Measurements from ENCODE around the gene AP1G1. TPM values are rescaled to one million over a fixed set of nuclear protein-coding genes. Genes with fewer than 3 reads are reported as not detected.

Gene AP1G1
- total RNA-seq, 2 experiments from 2014 or later = 56.4 to 59.3 TPM

DNA sequence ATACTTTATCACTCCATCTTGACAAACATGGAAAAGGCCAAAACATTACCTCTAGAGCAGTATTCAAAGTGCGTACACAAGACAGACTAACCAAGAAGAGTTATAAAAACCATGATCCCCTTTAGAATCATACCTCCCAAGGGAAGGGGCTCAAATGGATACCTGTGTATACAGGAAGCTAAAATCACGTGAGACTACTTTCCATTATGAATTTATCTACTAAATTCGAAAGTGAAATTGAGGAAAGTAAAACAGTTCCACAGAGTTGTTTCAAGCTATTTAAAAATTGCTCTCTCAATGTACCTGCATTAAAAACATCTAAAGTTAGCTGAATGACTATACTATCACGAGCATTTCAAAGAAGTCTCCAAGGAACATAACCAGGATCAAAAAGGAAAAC, 32.7 kb downstream of the AP1G1 start:
- H3K9me3 Mint-ChIP-seq = no peaks in the 10 kb centered on the region
- H3K4me3 Mint-ChIP-seq = no peak overlapping the region
- H3K4me1 Mint-ChIP-seq (ENCODE audit: low read depth) = peaks cover 31% of the 10 kb centered on the region
- H3K27ac Mint-ChIP-seq = peak overlapping the region; percentile 67
- peaks cover 12% of the 10 kb centered on the region for H3K36me3 Mint-ChIP-seq (ENCODE audit: low read depth)
- DNase-seq = no peak
- H3K27me3 Mint-ChIP-seq (ENCODE audit: low read depth) = no peaks in the 10 kb centered on the region
- intact Hi-C loops (cut with micrococcal nuclease) = loop anchor here (1.0 kb wide), 1 partner anchor 22 kb away; no protein-coding TSS in a partner anchor
- CTCF ChIA-PET = no interaction called here

DNA sequence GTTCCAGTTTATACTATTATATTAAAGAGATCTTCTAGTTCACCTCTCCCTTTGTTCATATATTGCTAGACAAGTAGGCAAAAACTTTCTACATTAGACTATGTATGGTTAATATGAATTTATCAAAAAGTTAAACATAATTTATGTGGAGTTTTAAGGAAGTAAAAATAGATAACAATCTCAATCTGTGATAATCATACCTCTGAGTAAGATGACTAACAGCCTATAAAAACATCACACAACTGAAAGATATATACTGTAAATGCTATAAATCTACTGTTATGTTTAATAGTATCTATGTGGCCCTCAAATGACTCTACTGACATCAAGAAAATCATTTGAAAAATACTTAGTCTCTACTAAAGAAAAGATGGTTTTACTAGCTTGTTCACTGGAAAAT, 37.1 kb downstream of the AP1G1 start:
- peaks cover 20% of the 10 kb centered on the region for H3K36me3 Mint-ChIP-seq (ENCODE audit: low read depth)
- H3K4me1 Mint-ChIP-seq (ENCODE audit: low read depth) = peaks cover 23% of the 10 kb centered on the region
- CTCF ChIA-PET = interaction anchor here (0.6 kb wide), 1 partner anchor 36 kb away, joined by 3 read pairs; no protein-coding TSS in a partner anchor
- no peaks in the 10 kb centered on the region for H3K9me3 Mint-ChIP-seq
- no peak overlapping the region for H3K4me3 Mint-ChIP-seq
- DNase-seq = no peak
- intact Hi-C loops (cut with micrococcal nuclease) = no loop called here
- no peaks in the 10 kb centered on the region for H3K27me3 Mint-ChIP-seq (ENCODE audit: low read depth)
- no peak overlapping the region for H3K27ac Mint-ChIP-seq

DNA sequence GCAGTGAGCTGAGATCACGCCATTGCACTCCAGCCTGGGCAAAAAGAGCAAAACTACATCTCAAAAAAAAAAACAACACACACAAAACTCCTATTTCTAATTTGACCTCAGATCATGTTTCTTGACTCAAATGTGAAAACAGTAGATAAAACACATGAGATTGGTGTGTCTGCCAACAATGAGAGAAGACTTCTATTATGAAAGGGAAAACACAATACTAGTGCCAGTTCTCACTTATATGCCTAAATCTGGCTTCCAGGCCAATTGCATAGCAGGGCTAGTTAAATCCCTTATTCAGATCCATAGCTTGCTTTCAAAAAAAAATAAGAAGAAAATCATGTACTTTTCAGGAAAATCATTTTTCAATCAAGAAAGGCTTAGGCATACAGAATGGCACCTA, 39.4 kb downstream of the AP1G1 start:
- CTCF ChIA-PET = no interaction called here

DNA sequence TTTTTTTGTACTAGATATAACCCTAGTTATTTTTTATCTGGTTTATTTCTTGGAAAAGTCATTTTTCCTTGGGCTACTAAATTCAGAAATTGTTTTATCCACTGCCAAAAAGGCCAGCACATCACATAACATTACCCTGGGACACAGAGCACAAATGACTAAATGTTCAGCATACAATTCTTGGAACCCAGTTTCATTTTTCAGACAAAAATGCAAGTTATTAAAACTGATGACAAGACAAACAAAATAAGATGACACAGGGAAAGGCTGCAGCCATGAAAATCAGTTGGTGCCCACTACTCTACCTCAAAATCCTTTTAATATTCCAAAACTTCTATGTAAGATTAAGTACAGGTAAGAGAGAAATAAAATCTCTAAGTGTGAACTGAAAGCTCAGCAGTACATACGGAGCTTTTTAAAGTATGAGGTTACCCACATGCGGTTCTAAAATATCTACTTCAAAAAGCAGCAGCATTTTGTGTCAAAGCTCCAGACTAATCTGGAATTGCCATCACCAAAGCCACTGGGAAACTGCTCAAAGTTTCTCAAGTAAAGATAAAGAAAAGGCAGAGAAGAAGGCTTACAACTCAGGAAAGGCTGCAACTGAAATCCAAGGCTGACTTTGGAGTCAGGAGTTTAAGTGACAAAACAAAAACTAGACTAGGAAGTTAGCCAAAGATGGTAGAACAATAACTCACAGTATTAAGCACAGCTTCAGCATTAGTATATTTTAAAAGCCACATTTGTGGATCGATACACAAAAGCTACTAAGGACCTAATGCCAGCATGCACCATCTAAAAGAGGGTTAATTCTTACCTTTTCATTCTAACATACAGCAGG, 41.4 kb downstream of the AP1G1 start:
- Mint-ChIP-seq H3K27me3 (ENCODE audit: low read depth) (no peaks in the 10 kb centered on the region), H3K36me3 (ENCODE audit: low read depth) (peaks cover 28% of the 10 kb centered on the region), H3K4me1 (ENCODE audit: low read depth) (peaks cover 13% of the 10 kb centered on the region), H3K9me3 (no peaks in the 10 kb centered on the region), H3K27ac (peak overlapping the region; percentile 24), H3K4me3 (no peak overlapping the region)
- intact Hi-C loops (cut with micrococcal nuclease) = no loop called here
- no peak for DNase-seq
- CTCF ChIA-PET = interaction anchor here (0.5 to 1.3 kb wide), 2 partner anchors 116 to 288 kb away, joined by 3 to 4 read pairs; no protein-coding TSS in a partner anchor

More for the DNA sequence above, 39.4 kb downstream of the AP1G1 start:
- no peak overlapping the region for H3K27ac Mint-ChIP-seq
- H3K27me3 Mint-ChIP-seq (ENCODE audit: low read depth) = no peaks in the 10 kb centered on the region
- DNase-seq = no peak
- H3K4me3 Mint-ChIP-seq = no peak overlapping the region
- H3K36me3 Mint-ChIP-seq (ENCODE audit: low read depth) = peaks cover 22% of the 10 kb centered on the region
- H3K9me3 Mint-ChIP-seq = no peaks in the 10 kb centered on the region
- intact Hi-C loops (cut with micrococcal nuclease) = no loop called here
- peaks cover 13% of the 10 kb centered on the region for H3K4me1 Mint-ChIP-seq (ENCODE audit: low read depth)

DNA sequence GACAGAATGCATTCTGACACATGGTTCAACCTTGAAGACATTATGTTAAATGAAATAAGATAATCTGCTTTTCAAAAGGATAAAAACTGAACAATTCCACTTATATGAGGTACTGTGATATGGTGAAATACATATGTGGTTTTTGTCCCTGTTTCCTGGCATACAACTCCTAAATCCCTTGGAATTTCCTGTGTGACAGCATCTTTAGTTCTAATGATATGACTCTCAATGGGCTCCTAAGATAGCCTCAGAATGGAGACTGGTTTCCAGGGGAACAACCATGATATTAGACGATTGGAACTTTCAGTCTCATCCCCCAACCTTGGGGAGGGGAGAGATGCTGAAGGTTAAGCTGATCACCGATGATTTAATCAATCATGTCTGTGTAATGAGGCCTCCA, 46.4 kb downstream of the AP1G1 start:
- CTCF ChIA-PET = interaction anchor here (0.6 kb wide), 1 partner anchor 107 kb away, joined by 3 read pairs; no protein-coding TSS in a partner anchor
- Mint-ChIP-seq H3K27me3 (ENCODE audit: low read depth) (no peaks in the 10 kb centered on the region), H3K27ac (no peak overlapping the region), H3K4me3 (no peak overlapping the region), H3K4me1 (ENCODE audit: low read depth) (peaks cover 9% of the 10 kb centered on the region), H3K9me3 (no peaks in the 10 kb centered on the region), H3K36me3 (ENCODE audit: low read depth) (peaks cover 24% of the 10 kb centered on the region)
- no peak for DNase-seq
- intact Hi-C loops (cut with micrococcal nuclease) = no loop called here

DNA sequence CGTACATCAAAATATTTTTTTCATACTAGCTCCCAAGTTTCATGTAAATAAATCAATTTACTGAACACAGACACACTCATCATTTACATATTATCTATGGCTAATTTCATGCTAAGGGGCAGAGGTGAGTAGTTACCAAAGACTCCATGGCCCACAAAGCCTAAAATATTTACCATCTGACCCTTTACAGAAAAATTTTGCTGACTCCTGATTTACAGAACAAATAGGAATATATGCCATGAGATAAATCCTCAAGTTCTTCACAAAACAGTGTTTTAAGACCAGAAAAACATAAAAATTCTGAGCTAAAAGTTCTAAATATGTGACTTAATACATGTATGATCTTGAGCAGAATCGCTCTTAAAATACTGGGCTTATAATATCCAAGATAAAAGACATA, 47.5 kb downstream of the AP1G1 start:
- Mint-ChIP-seq H3K4me1 (ENCODE audit: low read depth) (peaks cover 3% of the 10 kb centered on the region), H3K27me3 (ENCODE audit: low read depth) (no peaks in the 10 kb centered on the region), H3K27ac (no peak overlapping the region), H3K36me3 (ENCODE audit: low read depth) (peaks cover 34% of the 10 kb centered on the region), H3K9me3 (no peaks in the 10 kb centered on the region), H3K4me3 (no peak overlapping the region)
- intact Hi-C loops (cut with micrococcal nuclease) = no loop called here
- no peak for DNase-seq
- CTCF ChIA-PET = interaction anchor here (1.7 kb wide), 1 partner anchor 200 kb away, joined by 8 read pairs; no protein-coding TSS in a partner anchor

DNA sequence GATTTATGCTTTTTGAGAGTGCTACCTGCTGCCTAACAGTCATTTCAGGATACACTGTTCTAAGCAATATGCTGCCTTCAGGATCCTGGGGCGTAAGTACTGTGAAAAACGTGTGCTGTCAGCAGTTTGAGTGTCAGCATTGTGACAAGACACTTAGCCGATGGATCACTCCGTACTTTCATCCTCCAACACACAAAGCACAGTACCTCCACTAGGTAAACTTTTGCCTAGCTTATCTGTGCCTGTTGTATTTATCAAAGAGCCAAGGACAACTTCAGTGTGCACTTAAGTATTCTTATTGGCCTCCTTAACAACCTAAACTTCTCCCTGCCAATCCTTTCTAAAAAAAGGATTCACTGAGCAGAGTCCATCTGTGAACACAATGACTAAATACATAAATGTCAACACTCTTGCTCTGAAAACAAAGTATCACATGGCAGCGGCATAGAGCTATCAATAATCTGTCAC, 50.3 kb downstream of the AP1G1 start:
- peaks cover 22% of the 10 kb centered on the region for H3K4me1 Mint-ChIP-seq (ENCODE audit: low read depth)
- no peak overlapping the region for H3K27ac Mint-ChIP-seq
- intact Hi-C loops (cut with micrococcal nuclease) = no loop called here
- H3K36me3 Mint-ChIP-seq (ENCODE audit: low read depth) = peaks cover 40% of the 10 kb centered on the region
- no peaks in the 10 kb centered on the region for H3K9me3 Mint-ChIP-seq
- no peak for DNase-seq
- no peaks in the 10 kb centered on the region for H3K27me3 Mint-ChIP-seq (ENCODE audit: low read depth)
- H3K4me3 Mint-ChIP-seq = no peak overlapping the region
- CTCF ChIA-PET = interaction anchor here (0.6 kb wide), 1 partner anchor 17 kb away, joined by 3 read pairs; no protein-coding TSS in a partner anchor

DNA sequence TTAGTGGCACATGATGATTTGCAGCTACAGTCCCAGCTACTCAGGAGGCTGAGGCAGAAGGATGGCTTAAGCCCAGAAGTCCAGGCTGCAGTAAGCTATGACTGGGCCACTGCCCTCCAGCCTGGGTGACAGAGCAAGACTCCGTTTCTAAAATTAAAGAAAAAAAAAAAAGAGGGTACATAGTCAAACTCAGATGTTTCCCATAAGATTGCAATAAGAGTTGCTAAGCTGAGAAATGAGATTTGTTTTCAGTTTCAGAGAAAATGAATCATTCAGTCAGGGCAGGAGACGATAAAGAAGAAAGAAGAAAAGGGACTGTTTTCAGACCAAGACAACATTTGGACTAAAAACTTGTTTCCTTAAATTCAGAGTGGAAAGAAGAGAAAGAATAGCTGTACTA, 54.0 kb downstream of the AP1G1 start:
- H3K4me3 Mint-ChIP-seq = no peak overlapping the region

DNA sequence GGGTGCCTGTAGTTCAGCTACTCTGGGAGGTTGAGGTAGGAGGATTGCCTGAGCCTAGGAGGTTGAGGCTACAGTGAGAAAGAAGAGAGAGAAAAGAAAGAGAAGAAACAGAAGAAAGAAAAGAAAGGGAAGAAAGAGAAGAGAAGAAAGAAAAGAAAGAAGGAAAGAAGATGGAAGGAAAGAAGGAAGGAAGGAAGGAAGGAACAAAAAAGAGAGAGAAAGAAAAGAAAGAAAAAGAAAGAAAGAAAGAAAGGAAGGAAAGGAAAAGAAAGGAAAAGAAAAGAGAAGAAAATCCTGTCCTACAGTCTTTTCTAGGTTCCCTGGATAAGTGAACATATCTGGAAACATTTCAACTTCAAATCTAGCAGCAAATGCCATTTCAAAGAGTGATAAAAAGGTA, 54.5 kb downstream of the AP1G1 start:
- no peak for DNase-seq
- H3K27ac Mint-ChIP-seq = peak overlapping the region; percentile 81
- peaks cover 23% of the 10 kb centered on the region for H3K4me1 Mint-ChIP-seq (ENCODE audit: low read depth)
- no peak overlapping the region for H3K4me3 Mint-ChIP-seq
- no peaks in the 10 kb centered on the region for H3K9me3 Mint-ChIP-seq
- CTCF ChIA-PET = interaction anchor here (0.5 to 1.6 kb wide), 3 partner anchors 36 to 209 kb away, joined by 3 to 6 read pairs (median 4); no protein-coding TSS in a partner anchor
- intact Hi-C loops (cut with micrococcal nuclease) = loop anchor here (1.0 to 2.0 kb wide), 4 partner anchors 21 to 129 kb away; no protein-coding TSS in a partner anchor
- H3K36me3 Mint-ChIP-seq (ENCODE audit: low read depth) = peaks cover 40% of the 10 kb centered on the region
- H3K27me3 Mint-ChIP-seq (ENCODE audit: low read depth) = no peaks in the 10 kb centered on the region

More for the DNA sequence above, 54.0 kb downstream of the AP1G1 start:
- Mint-ChIP-seq H3K4me1 (ENCODE audit: low read depth) (peaks cover 23% of the 10 kb centered on the region), H3K9me3 (no peaks in the 10 kb centered on the region), H3K27me3 (ENCODE audit: low read depth) (no peaks in the 10 kb centered on the region), H3K36me3 (ENCODE audit: low read depth) (peaks cover 40% of the 10 kb centered on the region), H3K27ac (peak overlapping the region; percentile 81)
- intact Hi-C loops (cut with micrococcal nuclease) = loop anchor here (1.0 to 2.0 kb wide), 4 partner anchors 21 to 128 kb away; no protein-coding TSS in a partner anchor
- CTCF ChIA-PET = interaction anchor here (0.6 to 1.6 kb wide), 3 partner anchors 21 to 210 kb away, joined by 3 to 6 read pairs (median 3); no protein-coding TSS in a partner anchor
- peak; percentile 10 for DNase-seq

DNA sequence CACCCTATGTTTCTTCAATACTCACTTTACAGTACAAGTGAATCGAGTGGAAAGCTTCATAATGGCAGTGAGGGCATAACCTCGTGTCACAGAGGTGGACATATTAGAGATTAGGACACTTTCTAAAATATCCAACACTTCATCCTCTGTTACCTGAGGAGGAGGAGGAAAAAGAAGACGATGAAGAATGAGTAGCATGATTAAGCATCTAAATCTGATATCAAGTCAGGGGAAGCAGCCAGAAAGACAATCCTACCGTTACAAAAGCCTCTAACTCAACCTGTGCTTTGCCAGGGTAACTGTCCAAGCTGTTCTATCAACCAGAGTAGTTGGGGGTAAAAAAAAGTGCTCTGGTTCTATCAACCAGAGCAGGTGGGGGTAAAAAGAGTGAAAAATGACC, 60.4 kb downstream of the AP1G1 start:
- H3K4me3 Mint-ChIP-seq = no peak overlapping the region
- H3K9me3 Mint-ChIP-seq = no peaks in the 10 kb centered on the region
- no peaks in the 10 kb centered on the region for H3K27me3 Mint-ChIP-seq (ENCODE audit: low read depth)
- CTCF ChIA-PET = interaction anchor here (0.6 kb wide), 1 partner anchor 71 kb away, joined by 3 read pairs; no protein-coding TSS in a partner anchor
- H3K27ac Mint-ChIP-seq = no peak overlapping the region
- H3K4me1 Mint-ChIP-seq (ENCODE audit: low read depth) = peaks cover 6% of the 10 kb centered on the region
- DNase-seq = no peak
- H3K36me3 Mint-ChIP-seq (ENCODE audit: low read depth) = peaks cover 30% of the 10 kb centered on the region
- intact Hi-C loops (cut with micrococcal nuclease) = no loop called here

DNA sequence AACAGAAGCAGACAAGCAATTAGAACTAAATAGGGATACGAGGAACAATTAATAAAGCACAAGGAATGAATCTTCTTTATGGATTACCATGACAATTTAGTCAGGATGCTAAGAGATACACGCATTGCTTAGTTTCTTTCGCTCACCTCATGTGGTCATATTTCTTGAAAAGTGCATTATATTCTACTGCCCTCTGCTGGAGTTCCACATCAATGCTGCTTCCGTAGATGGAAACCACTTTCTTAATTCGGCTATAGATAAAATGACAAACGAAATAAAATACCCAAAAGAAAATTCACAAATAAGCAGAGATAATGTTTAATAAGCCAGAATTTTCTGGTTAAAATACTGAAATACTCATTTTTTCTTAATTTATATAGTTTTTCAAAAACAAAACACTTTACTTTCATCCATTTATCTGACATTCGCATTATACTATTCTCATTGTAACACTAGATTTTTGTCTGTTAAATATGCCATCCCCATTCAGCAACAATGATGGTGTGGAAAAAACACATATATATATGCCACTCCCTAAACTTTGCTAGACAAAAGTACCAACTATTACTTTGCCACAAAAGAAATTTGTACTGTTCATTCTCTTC, 62.1 kb downstream of the AP1G1 start:
- peaks cover 5% of the 10 kb centered on the region for H3K4me1 Mint-ChIP-seq (ENCODE audit: low read depth)
- H3K27me3 Mint-ChIP-seq (ENCODE audit: low read depth) = no peaks in the 10 kb centered on the region
- H3K27ac Mint-ChIP-seq = no peak overlapping the region
- peaks cover 30% of the 10 kb centered on the region for H3K36me3 Mint-ChIP-seq (ENCODE audit: low read depth)
- no peaks in the 10 kb centered on the region for H3K9me3 Mint-ChIP-seq
- no peak overlapping the region for H3K4me3 Mint-ChIP-seq
- CTCF ChIA-PET = no interaction called here
- intact Hi-C loops (cut with micrococcal nuclease) = loop anchor here (1.0 to 2.0 kb wide), 4 partner anchors 22 to 215 kb away; partner anchors contain the start of gene PHLPP2
- DNase-seq = peak; percentile 49

DNA sequence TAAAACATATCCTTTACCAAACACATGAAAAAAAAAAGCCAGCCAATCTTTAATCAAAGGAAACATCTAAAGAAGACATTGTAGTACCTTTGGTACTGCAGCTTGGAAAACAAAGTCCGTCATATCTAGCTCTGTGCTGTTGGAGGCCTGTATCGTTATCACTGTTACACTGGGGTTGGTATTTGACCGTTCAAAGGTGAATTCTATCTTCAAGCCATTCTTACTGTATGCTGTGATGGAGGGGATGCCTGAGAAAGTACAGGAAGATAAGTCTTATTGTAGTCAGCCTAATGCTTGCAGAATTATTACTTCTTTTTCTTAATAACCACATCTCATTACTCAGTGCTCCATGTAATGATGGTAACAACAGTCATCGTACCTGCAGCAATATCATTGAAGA, 69.8 kb downstream of the AP1G1 start:
- Mint-ChIP-seq H3K4me1 (ENCODE audit: low read depth) (no peaks in the 10 kb centered on the region), H3K9me3 (no peaks in the 10 kb centered on the region), H3K27ac (no peak overlapping the region), H3K4me3 (no peak overlapping the region), H3K27me3 (ENCODE audit: low read depth) (no peaks in the 10 kb centered on the region), H3K36me3 (ENCODE audit: low read depth) (peaks cover 28% of the 10 kb centered on the region)
- CTCF ChIA-PET = no interaction called here
- intact Hi-C loops (cut with micrococcal nuclease) = no loop called here
- DNase-seq = no peak
